ENCODE results near the gene EXOC6.
A peak's percentile ranks its signal among the peaks of the same experiment; 100 is the strongest.

EXOC6 gene

DNA sequence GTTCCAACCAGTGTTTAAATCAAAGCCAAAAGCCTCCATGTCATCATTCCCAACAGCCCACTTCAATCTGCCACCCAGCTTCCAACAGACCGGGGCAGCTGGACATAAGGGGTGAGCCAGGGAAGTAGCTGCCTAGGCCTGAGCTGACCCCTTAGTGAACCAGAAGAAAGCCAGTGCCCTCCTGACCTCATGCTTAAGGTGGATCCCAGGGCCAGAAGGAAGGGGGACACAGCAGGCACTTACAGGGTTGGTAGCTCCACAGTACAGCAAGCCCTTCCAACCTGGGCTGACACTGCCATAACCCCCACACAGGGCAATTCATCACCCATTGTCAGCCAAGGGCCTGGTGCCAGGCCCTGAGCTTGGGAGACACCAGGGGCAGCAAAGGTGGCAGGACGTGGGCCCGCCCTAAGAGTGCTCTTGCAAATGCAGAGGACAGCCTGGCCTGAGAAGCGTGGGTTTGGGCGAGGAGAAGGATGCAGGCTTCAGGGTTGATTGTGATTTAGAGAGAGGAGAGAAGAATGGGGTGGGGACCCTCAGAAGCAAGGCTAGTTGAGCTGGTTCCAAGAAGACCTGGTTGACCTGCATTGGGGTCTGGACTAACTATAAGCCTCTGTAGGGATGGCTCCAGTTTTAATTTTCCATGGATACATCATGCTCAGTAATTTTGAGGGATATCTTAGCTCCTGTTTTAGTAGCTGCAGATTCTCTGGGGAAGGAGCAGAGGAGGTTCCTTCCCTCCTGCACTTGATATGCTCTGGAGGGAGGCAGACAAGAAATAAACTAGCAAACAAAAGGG is 222.3 kb downstream of the EXOC6 start:
- no peak overlapping the region for H3K4me3 ChIP-seq (ENCODE audit: low read length)
- no peak for TF ChIP-seq ZNF274 (IDR thresholded peaks at IDR 0.05; ENCODE audit: low read depth, low read length)

DNA sequence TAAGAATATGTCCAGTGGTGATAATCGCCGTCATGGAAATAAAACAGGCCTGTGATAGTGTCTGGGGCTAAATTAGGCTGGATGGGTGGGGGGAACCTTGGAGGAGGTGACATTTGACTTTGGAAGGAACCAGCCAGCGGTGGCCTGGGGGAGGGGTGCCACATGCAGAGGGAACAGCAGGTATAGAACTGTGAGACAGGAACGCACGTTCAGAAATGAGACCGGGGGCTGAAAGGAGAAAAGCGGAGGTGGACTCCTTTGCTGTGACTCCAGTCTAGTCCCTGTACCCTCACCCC is 222.8 kb downstream of the EXOC6 start:
- H3K4me3 ChIP-seq (ENCODE audit: low read length): no peak overlapping the region
- no peak for TF ChIP-seq ZNF274 (IDR thresholded peaks at IDR 0.05; ENCODE audit: low read depth, low read length)

DNA sequence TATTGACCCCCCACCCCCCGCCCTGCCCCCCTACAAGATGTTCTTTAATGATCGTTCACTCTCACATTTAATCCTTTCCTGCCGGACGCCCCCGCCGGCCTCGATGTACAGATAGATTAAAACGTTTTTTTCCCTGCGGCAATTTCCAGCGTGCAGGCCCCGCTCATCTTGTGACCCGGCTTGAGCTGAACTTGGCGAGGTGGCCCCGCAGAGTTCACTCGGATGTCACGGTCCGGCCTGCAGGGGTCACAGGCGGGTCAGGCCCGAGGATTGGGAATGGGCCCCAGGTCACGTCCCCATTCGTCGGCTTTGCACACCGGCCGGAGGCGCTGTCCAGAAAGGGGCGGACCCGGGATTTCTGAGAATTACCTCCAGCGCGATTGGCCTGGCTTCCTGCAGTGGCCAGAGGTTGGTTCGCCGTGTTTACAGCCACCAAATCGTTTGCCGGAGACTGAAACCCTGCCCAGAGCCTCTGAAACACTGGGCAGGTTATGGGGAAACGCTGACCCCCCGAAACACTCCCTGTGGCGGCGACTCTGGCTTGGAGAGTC is 223.4 kb downstream of the EXOC6 start:
- H3K4me3 ChIP-seq (ENCODE audit: low read length): peak overlapping the region; percentile 2; the same call in 1 of the 2 replicates
- no peak for TF ChIP-seq ZNF274 (IDR thresholded peaks at IDR 0.05; ENCODE audit: low read depth, low read length)

DNA sequence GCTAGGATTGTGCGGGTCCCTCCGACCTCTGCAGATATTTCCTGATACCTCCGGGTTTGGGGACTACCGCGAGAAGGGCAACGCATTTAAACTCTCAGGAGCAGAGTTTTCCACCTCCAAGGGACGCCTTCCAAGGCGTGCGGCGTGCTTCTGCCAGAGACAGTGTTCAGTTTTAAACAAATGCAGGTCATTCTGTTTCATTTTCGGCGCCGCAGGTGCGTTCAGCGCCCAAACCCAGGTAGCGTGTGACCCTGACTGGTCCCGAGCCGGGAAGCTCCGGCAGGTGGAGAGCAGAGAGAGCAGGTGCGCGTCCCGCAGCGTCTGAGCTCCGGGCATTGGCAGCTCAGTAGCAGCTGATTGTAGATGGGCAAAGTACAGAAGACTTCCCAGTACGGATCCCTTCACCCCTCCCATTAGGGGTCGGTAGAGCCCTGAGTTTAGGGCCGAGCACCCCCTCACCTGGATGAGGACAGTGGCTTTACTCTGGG is 223.9 kb downstream of the EXOC6 start:
- TF ChIP-seq ZNF274 (IDR thresholded peaks at IDR 0.05; ENCODE audit: low read depth, low read length): no peak
- peak overlapping the region; percentile 2; the same call in 1 of the 2 replicates for H3K4me3 ChIP-seq (ENCODE audit: low read length)

DNA sequence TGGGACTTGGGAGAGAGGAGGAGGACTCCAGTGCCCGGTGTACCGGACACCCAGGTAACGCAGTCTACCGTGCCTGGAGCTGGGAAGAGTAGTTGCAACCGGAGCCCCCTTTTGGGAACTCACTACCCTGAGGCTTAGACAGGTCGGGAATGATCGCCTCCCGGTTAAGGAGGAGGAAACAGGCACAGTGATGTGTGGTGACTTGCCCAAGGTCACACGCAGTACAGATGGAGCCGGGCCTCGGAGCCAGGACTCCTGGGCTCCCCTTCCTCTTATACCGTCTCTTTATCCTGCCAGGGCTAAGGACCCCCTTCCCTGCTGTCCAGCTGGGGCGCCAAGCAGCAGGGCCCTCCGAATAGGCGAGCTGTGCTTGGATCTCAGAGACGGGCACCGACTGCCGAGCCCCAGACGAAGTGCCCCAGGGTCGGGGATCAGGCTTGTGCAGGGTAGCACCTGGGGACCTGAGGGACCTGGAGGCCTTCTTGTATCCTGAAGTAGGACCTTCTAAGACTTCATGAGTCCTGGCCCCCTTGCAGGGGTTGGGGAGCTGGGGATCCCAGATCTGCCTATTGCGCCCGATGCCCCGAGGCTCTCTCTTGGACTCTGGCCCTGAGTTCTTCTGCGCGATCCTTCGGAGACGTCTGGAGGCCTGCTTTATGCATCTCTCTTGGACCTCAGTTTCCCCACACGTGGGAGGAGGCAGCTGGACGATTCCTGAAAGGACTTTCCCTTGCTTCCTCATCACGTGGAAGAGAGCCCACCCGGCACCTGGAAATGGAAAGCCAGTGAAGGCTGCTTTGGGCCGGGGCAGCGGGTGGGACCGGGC is 224.6 kb downstream of the EXOC6 start:
- TF ChIP-seq ZNF274 (IDR thresholded peaks at IDR 0.05; ENCODE audit: low read depth, low read length): no peak
- peak overlapping the region; percentile 22 for H3K4me3 ChIP-seq (ENCODE audit: low read length)

DNA sequence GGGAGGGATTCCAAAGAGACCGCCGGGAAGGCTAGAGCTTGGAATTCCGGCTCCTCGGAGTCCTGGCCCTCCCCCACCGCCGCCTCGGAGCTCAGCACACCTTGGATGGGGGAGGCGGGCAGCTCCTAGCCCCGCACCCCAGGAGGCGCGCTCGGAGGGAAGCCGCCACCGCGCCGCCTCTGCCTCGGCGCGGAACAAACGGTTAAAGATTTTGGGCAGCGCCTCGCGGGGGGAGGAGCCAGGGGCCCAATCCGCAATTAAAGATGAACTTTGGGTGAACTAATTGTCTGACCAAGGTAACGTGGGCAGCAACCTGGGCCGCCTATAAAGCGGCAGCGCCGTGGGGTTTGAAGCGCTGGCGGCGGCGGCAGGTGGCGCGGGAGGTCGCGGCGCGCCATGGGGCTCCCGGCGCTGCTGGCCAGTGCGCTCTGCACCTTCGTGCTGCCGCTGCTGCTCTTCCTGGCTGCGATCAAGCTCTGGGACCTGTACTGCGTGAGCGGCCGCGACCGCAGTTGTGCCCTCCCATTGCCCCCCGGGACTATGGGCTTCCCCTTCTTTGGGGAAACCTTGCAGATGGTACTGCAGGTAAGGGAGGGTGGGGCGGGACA is 225.3 kb downstream of the EXOC6 start, which contains the start of gene CYP26A1:
Gene CYP26A1 (plus strand): TSS at position 355 of the 608 bp plus-strand sequence. CDS start 42 bp downstream, at position 397.
- H3K4me3 ChIP-seq (ENCODE audit: low read length): peak within 1 kb of the TSS; percentile 22
- TF ChIP-seq ZNF274 (IDR thresholded peaks at IDR 0.05; ENCODE audit: low read depth, low read length): no peak

DNA sequence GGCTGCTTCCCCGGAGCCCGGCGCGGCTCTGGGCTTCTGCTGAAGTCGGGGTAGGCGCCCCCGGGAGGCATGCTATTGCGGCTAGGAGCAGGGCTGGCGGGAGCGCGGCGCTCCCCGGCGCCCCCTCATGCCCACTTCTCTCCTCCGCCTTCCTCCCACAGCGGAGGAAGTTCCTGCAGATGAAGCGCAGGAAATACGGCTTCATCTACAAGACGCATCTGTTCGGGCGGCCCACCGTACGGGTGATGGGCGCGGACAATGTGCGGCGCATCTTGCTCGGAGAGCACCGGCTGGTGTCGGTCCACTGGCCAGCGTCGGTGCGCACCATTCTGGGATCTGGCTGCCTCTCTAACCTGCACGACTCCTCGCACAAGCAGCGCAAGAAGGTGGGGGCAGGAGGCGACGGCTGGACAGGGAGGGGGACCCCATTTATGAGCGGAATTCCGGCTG is 225.9 kb downstream of the EXOC6 start:
- TF ChIP-seq ZNF274 (IDR thresholded peaks at IDR 0.05; ENCODE audit: low read depth, low read length): no peak
- H3K4me3 ChIP-seq (ENCODE audit: low read length): no peak overlapping the region; the same call in 1 of the 2 replicates

DNA sequence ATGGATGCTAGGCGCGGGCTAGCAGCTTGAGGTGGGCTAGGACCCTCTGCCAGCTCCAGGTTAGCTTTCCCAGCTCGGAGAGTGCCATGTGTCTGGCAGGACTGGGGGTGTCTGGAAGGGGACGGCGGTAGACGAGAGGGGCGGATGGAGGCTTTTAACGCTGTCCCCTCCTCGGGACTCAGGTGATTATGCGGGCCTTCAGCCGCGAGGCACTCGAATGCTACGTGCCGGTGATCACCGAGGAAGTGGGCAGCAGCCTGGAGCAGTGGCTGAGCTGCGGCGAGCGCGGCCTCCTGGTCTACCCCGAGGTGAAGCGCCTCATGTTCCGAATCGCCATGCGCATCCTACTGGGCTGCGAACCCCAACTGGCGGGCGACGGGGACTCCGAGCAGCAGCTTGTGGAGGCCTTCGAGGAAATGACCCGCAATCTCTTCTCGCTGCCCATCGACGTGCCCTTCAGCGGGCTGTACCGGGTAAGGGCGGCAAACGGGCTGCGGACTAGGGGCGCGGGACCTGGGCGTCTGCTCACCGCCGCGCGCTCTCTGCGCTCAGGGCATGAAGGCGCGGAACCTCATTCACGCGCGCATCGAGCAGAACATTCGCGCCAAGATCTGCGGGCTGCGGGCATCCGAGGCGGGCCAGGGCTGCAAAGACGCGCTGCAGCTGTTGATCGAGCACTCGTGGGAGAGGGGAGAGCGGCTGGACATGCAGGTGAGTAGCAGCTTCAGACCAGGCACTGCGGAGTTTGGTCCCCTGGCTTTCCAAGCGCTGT is 226.5 kb downstream of the EXOC6 start:
- no peak overlapping the region; the same call in 1 of the 2 replicates for H3K4me3 ChIP-seq (ENCODE audit: low read length)
- TF ChIP-seq ZNF274 (IDR thresholded peaks at IDR 0.05; ENCODE audit: low read depth, low read length): no peak

DNA sequence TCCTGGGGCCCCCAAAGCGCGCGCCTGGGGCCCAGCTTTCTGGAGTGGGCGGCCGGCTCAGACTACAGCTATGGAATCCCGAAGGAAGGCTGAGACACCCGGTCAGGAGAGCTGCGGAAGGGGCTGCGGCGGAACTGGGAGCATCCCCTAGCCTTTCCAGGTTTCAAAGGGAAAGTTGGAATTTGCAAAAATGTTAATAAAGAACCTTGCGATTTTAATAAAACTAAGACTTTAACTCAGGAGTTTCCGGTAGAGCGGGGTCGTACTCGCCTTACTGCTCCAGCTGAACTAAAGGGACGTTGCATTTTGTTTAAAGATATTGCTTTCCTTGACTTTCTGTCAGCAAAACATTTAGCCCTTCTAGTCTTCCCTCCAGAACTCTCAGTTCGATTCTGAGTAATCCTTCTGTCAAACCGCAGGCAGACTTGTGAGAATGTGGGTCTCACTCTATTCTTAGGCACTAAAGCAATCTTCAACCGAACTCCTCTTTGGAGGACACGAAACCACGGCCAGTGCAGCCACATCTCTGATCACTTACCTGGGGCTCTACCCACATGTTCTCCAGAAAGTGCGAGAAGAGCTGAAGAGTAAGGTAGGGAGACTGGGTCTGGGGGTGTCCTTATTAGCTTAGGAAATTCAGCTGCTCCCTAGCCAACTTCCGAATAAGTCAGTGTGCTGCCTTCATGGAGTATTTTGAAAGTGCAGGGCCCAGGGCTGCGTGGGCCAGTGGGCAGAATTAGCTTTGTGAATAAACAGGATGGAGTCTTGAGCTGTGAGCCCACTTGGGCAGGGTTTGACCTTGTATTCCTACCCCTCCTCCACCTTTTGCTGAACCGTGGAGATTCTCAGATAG is 227.3 kb downstream of the EXOC6 start:
- no peak overlapping the region; the same call in 1 of the 2 replicates for H3K4me3 ChIP-seq (ENCODE audit: low read length)
- no peak for TF ChIP-seq ZNF274 (IDR thresholded peaks at IDR 0.05; ENCODE audit: low read depth, low read length)

DNA sequence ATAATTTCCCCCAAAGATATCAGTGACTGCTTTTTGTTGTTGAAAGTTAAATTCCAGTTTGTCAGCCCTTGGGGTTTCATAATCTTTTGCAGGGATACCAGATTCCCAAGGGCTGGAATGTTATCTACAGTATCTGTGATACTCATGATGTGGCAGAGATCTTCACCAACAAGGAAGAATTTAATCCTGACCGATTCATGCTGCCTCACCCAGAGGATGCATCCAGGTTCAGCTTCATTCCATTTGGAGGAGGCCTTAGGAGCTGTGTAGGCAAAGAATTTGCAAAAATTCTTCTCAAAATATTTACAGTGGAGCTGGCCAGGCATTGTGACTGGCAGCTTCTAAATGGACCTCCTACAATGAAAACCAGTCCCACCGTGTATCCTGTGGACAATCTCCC is 228.6 kb downstream of the EXOC6 start:
- no peak for TF ChIP-seq ZNF274 (IDR thresholded peaks at IDR 0.05; ENCODE audit: low read depth, low read length)

DNA sequence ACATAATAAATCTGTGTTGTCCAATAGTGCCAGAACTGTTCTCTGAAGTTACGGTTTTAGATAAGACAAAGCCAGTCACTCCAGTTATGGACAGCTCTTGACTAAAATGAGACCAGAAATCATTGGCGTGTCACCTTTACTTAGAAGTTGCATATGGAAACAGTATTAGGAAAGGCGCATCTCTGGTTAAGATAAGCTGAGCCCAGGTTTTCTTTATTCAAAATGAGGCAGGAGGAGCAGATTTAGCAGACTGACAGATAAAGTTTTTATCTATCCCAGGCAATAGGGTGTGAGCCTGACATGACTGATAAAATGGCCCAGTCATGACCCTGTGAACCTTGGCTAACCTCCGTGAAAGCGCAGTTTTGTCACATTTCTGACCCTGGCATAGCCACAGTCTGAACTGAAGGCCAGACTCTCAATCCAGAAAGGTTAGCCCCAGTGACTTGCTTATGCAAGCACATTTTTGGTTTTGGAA is 229.6 kb downstream of the EXOC6 start:
- H3K4me3 ChIP-seq (ENCODE audit: low read length): no peak overlapping the region
- TF ChIP-seq ZNF274 (IDR thresholded peaks at IDR 0.05; ENCODE audit: low read depth, low read length): no peak

More for the DNA sequence above, 228.6 kb downstream of the EXOC6 start:
- H3K4me3 ChIP-seq (ENCODE audit: low read length): no peak overlapping the region

DNA sequence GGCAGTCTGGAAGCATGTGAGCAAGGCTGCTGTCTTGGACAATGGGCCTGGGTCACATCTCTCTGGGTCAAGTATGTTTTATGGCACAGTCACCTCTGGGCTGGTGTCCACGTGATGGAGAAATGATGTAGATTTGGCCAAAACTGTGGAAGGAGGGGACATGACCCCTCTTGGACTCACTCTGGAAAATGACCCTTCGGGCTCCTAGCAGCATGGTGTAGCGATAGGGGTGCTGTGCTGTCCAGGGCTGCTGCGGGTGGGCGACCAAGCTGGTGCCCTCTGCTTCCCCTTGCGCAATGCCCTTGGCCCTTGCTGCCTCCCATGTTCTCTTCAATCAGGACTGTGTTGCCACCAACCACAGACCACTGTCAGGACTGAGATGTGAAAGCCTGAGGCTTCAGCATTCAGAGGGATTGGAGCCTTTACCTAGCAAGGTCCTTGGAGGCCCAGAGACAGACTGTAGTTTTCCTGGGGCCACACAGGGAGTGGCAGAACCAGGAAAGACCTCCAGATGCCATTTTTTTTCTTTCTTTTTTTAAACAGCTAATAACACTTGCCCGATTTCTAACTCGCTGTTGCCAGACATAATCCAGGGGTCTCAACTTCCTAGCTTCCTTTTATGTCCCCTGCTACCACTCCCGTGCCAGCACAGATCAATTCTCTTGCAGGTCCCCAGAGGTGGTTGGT is 231.5 kb downstream of the EXOC6 start:
- no peak for TF ChIP-seq ZNF274 (IDR thresholded peaks at IDR 0.05; ENCODE audit: low read depth, low read length)
- H3K4me3 ChIP-seq (ENCODE audit: low read length): no peak overlapping the region

Data from GM08714 (cell line).